GM10266 (cell line): ENCODE results near the gene CELF4.

ENCODE experiments used
- DNase-seq: peaks from one replicate; pipeline ENCODE4 v3.0.0; 2012; ENCODE audit errors: extremely low spot score
- CTCF ChIP-seq: IDR thresholded peaks from 2 replicates; pipeline ENCODE4 v1.5.1; 2012; ENCODE audit warnings: mild to moderate bottlenecking, low read depth; ENCODE audit not compliant: control insufficient read depth, insufficient read depth; ENCODE audit errors: missing control alignments

Gene CELF4

GRCh38 chr18:37514953-37515352, 50.6 kb downstream of the CELF4 start:
- TF ChIP-seq CTCF: no peak
- no peak for DNase-seq

- TF ChIP-seq CTCF: no peak
- no peak for DNase-seq
These were observed 53.2 kb downstream of the CELF4 start for GRCh38 chr18:37512400-37512799.

GRCh38 chr18:37511721-37512298, 53.8 kb downstream of the CELF4 start:
- DNase-seq: no peak
- TF ChIP-seq CTCF: no peak

- TF ChIP-seq CTCF: no peak
- no peak for DNase-seq
These were observed 56.0 kb downstream of the CELF4 start for GRCh38 chr18:37509600-37509999.

GRCh38 chr18:37508207-37508606, 57.4 kb downstream of the CELF4 start:
- TF ChIP-seq CTCF: no peak
- no peak for DNase-seq

GRCh38 chr18:37507239-37507638, 58.4 kb downstream of the CELF4 start:
- TF ChIP-seq CTCF: no peak

GRCh38 chr18:37506001-37506400, 59.6 kb downstream of the CELF4 start:
- DNase-seq: no peak
- TF ChIP-seq CTCF: no peak

More at GRCh38 chr18:37507239-37507638, 58.4 kb downstream of the CELF4 start:
- DNase-seq: no peak
